NCI-H2171 (cell line): ENCODE measurements around the gene GPR176.
A peak's percentile ranks its signal among the peaks of the same experiment; 100 is the strongest.

Experiments
- DNase-seq: peaks from one replicate; lab custom pipeline; 2025; lab: John Stamatoyannopoulos, UW

GPR176 gene

GRCh38 chr15:39804026-39804425 is 116.0 kb downstream of the GPR176 start:
- no peak for DNase-seq

GRCh38 chr15:39803016-39803415 is 117.0 kb downstream of the GPR176 start:
- DNase-seq: no peak

DNA sequence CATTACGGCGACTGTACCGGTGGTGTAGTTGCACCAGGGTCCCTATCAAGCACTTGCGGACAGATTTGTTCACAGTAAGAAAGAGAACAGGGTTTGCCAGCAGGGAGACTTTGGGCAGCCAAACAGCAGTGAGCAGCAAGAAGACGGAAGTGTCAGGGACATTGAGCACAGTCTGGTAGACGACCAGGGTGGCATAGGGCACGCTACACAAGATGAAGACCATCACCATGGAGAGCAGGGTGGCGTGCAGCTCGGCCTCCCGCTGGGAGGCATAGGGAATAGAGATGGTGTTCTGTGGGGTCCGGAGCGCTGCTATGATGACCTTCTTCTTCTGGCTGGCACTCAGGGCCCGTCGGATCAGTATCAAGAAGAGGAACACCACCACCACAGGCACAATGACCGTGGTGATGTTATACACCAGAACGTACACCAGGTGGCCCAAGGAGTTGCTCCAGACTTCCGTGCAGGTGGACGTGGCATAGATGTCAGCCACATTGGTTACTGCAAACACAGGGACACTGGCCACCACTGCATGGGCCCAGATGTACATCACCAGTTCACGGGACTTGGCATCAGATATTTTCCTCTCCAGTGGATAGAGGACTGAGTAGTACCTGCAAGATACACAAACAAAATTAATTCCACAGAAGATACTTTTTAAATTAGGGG is 118.3 kb downstream of the GPR176 start:
- DNase-seq: no peak

GRCh38 chr15:39799552-39800011 is 120.5 kb downstream of the GPR176 start:
- no peak for DNase-seq

DNA sequence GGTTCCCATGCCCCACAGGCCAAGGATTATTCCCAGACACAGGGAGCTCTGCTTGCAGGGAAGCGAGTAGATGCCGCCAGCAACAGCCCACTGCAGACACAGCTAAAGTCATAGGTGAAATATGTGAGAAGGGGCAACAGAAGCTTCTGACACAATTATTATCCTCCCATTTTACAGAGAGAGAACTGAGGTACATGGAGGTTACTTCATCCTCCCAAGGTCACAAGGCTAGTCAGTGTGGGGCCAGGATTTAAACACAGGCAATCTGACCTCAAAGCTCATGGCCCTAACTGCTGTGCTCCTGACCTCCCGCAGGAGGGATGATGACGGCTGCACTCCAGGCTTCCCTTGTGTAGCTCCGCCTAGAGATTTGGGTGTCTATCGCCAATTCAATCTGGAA is 121.7 kb downstream of the GPR176 start:
- no peak for DNase-seq

- DNase-seq: no peak
Measured at GRCh38 chr15:39797407-39797806, 122.7 kb downstream of the GPR176 start.

- no peak for DNase-seq
Measured at GRCh38 chr15:39796601-39797000, 123.5 kb downstream of the GPR176 start.

- DNase-seq: no peak
Measured at GRCh38 chr15:39795486-39795885, 124.6 kb downstream of the GPR176 start.

DNA sequence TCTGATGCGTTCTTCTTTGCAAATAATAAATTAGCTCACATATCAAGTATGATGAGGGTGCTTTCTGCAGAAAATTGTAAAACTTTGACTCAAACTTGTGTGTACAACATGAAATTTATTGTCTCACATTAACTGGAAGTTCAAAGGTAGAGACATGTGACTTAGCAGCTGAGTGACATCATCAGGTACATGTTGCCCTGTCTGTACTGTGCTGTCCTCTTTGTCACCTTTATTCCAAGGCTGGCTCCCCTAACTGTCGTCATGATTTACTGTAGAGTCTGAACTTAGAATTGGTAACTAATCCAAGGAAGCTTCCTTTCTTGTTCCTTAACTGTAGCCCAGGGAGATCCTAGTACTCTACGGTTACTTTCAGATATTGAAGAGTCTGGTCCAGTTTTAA is 125.1 kb downstream of the GPR176 start:
- DNase-seq: no peak

GRCh38 chr15:39793923-39794322 is 126.1 kb downstream of the GPR176 start:
- no peak for DNase-seq

DNA sequence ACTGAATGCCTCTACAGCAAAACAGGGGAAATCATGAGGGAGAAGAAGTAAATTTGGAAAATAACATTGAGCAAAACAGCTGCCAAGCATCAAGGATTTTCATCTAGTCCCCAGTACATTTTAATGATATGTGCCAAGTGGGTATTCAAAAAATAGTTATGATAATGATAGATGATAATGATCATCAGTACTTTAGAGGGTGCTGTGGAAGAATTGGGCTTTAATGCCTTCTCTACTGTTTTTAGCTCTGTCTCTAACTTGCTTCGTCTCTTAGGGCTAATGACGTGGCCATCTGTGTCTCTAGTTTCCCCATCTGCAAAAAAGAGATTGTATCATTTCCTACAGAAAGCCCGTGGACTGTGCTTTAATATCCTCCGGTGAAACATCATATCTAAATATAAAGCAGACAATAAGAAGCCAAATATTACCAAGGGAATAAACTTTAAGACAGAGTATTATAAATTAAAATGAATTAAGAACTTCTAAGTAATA is 127.2 kb downstream of the GPR176 start:
- DNase-seq: no peak

- no peak for DNase-seq
Measured at GRCh38 chr15:39792025-39792843, 127.8 kb downstream of the GPR176 start.

GRCh38 chr15:39789736-39790135 is 130.3 kb downstream of the GPR176 start:
- DNase-seq: no peak

DNA sequence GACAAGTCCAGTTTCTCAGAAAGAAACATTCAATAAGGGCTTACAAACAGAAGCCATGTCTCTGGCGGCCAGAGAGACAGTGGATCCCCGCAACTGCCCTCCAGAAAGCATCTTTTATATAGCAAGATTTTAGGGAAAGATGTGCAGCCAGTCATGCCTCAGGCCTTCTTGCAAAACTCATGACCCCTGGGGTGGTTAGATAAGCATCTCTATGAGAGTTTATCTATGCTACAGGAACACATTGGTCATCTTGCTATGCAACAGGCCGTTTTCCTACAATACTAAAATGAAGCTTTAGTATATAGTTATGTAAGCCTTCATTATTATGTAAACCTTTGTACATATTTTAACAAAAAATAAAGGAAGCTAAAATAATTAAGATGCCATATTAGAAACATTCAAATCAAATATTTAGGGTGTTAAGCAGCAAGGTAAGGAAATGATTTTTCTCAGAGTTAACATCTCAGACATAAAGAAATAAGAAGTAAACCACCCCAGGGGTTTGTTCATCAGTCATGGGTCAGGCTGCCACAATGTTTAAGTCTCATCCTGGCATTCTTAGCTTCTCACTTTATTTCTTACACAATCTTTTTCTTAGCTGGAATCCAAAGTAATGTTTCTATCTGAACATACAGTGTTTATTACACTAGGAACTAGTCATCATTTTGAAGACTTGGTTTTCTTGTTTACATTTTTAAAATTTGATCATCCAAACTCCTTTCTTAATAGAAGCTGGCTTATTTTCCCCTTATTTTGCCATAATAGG is 131.1 kb downstream of the GPR176 start:
- DNase-seq: no peak

GRCh38 chr15:39788108-39788507 is 132.0 kb downstream of the GPR176 start:
- no peak for DNase-seq

DNA sequence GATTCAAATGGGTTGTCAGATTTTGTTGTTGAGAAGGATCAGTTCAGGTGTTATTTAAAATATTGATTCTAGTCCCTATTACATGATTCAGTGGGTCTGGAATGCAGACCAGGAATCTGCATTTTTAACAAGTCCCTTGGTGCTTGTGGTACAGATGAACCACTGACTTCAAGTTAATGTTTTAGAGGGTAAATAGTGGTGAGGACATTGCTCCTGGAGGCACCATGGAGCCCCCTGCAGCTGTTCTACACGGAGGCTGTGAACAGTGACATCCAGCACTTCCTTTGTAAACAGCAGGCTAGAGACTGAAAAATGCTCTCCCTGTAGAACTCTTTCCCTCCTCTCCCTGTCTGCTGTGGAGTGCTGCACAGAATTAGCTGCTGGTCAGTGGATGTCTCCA is 132.6 kb downstream of the GPR176 start:
- no peak for DNase-seq

- peak; percentile 46 for DNase-seq
Measured at GRCh38 chr15:39786447-39787056, 133.5 kb downstream of the GPR176 start.

DNA sequence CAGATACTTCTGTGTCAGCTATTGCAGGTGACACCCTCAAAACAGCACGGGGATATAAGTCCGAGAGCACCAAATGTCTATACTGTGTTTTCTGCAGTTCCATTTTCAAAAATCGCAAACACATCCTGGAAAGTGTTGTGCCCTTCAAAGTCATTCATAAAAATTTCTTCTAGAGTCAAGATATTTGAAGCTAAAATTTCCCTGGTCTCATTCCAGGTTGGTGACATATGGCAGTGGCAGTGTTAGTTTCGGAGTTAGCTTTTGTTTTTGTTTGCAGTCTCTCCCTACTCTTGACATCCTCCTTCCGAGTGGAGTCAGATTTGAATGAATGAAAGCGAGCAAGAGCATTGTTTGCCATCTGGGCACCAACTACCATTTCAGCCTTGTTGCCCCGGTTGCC is 134.2 kb downstream of the GPR176 start:
- DNase-seq: peak; percentile 55

- DNase-seq: no peak
Measured at GRCh38 chr15:39785139-39785538, 134.9 kb downstream of the GPR176 start.

DNA sequence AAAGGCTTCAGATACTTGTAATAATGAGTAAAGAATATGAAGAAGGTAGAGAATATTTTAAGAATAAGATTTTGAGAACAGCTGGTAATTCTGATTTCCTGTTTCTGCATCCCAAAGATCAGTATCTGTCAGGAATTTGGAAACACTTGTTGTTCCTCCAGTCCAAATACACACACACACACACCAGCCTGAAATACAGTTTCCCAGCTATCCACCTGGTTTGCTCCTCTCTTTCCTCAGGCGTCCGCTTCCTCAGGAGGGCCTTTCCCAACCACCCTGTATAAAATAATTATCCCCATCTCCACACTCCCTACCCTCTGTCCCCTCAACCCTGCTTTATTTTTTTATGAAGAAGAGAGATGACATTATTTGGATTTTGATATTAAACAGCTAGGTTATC is 135.4 kb downstream of the GPR176 start:
- DNase-seq: no peak

DNA sequence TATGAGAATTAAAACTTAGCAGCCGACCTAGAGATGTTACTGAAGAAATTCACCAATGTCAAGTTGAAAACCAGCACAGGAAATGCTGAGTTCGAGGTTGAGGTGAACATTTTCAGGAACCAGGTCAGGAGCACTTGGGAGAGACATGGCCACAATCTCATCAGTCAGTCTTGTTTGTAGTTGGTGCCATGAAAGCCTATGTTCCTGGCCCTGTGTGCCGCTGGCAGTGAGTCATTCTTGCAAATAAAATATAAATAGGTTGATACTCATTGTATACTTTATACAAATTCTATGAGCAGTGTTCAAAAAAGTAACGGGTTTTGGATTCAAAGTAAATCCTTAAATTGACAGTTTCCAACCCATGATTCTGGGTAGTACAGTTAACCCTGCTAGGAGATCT is 135.9 kb downstream of the GPR176 start:
- DNase-seq: no peak

DNA sequence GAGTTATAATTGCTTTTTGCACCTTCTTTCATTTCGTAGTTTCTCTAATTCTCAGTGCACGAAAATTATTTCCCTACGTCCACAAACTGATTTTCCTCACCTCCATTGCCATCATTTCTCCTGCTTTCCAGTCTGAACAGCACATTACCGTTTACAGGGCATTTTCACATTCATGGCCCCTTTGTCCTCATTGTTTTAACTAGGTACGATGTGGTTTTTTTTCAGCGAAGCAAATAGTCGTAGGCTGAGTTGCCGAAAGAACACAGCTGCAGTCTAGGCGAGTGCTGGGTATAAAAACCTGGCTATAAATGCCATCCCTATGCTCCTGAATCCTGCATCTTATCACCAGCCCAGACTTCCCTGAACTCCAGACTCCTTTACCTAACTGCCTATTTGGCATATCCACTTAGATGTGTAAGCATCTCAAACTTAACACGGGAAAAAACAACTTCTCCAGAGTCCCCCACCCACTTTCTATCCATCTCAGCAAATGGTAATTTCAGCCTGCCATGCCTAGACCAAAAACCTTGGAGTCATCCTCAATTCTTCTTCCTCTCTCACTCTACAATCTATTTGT is 136.7 kb downstream of the GPR176 start:
- no peak for DNase-seq
